ENCODE results near the gene LRRC25. TPM values are rescaled to one million over a fixed set of nuclear protein-coding genes. Genes with fewer than 3 reads are reported as not detected.

Gene LRRC25
- total and polyA plus RNA-seq, 7 donors = 2.2 to 13.3 (median 8.4) TPM

- H3K4me3 ChIP-seq = no peak overlapping the region
- H3K9me3 ChIP-seq = no peaks in the 10 kb centered on the region
- H3K36me3 ChIP-seq = peaks cover 0 to 15% (median 0%) of the 10 kb centered on the region in 4 donors
- H3K4me1 ChIP-seq = peaks cover 0 to 12% (median 3%) of the 10 kb centered on the region in 4 donors
- H3K27ac ChIP-seq = no peak overlapping the region
- WGBS, 2 donors = 41 to 77% methylated on average over 8 of the region's 8 CpGs
- no peak for DNase-seq
- TF ChIP-seq POLR2AphosphoS5 (IDR thresholded peaks at IDR 0.05) (no peak), POLR2A (IDR thresholded peaks at IDR 0.05) (no peak)
- intact Hi-C loops (cut with DNase I) = no loop called here
- no peaks in the 10 kb centered on the region for H3K27me3 ChIP-seq
Observed at GRCh38 chr19:18346091-18346490, 51.3 kb downstream of the LRRC25 start.

- Histone ChIP-seq H3K36me3 (peaks cover 0 to 8% (median 0%) of the 10 kb centered on the region in 4 donors), H3K27ac (no peak overlapping the region), H3K4me1 (peaks cover 0 to 15% (median 6%) of the 10 kb centered on the region in 4 donors), H3K27me3 (no peaks in the 10 kb centered on the region), H3K4me3 (no peak overlapping the region), H3K9me3 (no peaks in the 10 kb centered on the region)
- DNase-seq = no peak
- 88 to 96% methylated on average over 6 of the region's 6 CpGs for WGBS, 2 donors
- intact Hi-C loops (cut with DNase I) = no loop called here
- no peak for TF ChIP-seq EP300 (IDR thresholded peaks at IDR 0.05)
- TF ChIP-seq CTCF (IDR thresholded peaks at IDR 0.05) = no peak
- TF ChIP-seq POLR2AphosphoS5 (IDR thresholded peaks at IDR 0.05) = no peak
- TF ChIP-seq POLR2A (IDR thresholded peaks at IDR 0.05) = no peak
Observed at GRCh38 chr19:18345296-18345695, 52.1 kb downstream of the LRRC25 start.

DNA sequence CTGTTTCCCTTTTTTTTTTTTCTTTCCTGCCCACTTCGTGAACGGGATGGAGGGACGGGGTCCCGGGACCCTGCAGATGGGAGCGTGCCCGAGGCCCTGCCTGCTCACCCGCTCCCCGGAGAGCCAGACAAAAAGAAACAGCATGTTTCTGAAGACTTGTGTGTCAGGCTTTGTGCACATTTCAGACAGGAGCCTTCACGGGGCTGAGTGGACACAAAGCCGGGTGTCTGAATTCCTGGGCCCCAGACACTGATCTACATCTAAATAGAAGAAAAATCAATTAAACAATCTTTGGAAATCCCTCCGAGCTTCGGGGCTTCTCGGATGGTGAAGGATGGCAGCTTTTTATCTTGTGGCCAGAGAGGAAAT is 52.9 kb downstream of the LRRC25 start:
- Histone ChIP-seq H3K9me3 (no peaks in the 10 kb centered on the region), H3K36me3 (peaks cover 0 to 7% (median 0%) of the 10 kb centered on the region in 4 donors), H3K4me3 (no peak overlapping the region), H3K27me3 (no peaks in the 10 kb centered on the region), H3K4me1 (peaks cover 0 to 22% (median 12%) of the 10 kb centered on the region in 4 donors), H3K27ac (peak overlapping the region in 3 of 4 donors; percentile 19 to 39 (median 35))
- DNase-seq = no peak
- 62 to 76% methylated on average over 13 of the region's 13 CpGs for WGBS, 2 donors
- no peak for TF ChIP-seq CTCF (IDR thresholded peaks at IDR 0.05)
- TF ChIP-seq POLR2A (IDR thresholded peaks at IDR 0.05) = no peak
- TF ChIP-seq POLR2AphosphoS5 (IDR thresholded peaks at IDR 0.05) = no peak
- no peak for TF ChIP-seq EP300 (IDR thresholded peaks at IDR 0.05)
- intact Hi-C loops (cut with DNase I) = loop anchor here (5.0 kb wide), 2 partner anchors 67 to 68 kb away; no protein-coding TSS in a partner anchor

DNA sequence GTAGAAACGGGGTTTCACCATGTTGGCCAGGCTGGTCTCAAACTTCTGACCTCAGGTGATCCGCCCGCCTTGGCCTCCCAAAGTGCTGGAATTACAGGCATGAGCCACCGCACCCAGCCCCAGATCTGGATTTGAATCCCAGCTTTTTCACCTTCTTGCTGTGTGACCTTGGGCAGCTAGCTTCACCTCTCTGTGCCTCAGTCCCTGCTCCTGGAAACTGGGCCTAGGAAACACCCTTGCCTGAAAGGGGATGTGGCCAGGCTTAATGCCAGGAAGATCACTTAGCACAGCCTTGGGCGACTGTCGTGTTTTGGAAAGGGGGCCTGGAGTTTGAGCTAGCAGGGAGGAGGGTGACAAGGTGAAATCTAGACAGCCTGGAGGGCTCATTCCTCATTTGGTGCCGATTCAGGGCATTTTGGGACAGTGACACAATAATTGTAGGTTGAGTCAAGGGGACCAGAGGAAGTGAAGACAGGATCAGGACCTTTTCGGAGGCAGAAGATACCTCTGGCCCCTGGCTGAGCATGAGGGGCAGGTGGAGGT is 55.3 kb downstream of the LRRC25 start:
- no peak overlapping the region for H3K4me3 ChIP-seq
- H3K27ac ChIP-seq = peak overlapping the region in 3 of 4 donors; percentile 79 to 89 (median 82)
- intact Hi-C loops (cut with DNase I) = loop anchor here (5.0 kb wide), 2 partner anchors 65 to 70 kb away; no protein-coding TSS in a partner anchor
- no peaks in the 10 kb centered on the region for H3K9me3 ChIP-seq
- no peak for TF ChIP-seq CTCF (IDR thresholded peaks at IDR 0.05)
- TF ChIP-seq POLR2AphosphoS5 (IDR thresholded peaks at IDR 0.05) = no peak
- no peak for TF ChIP-seq EP300 (IDR thresholded peaks at IDR 0.05)
- no peak for TF ChIP-seq POLR2A (IDR thresholded peaks at IDR 0.05)
- H3K36me3 ChIP-seq = peaks cover 0 to 7% (median 0%) of the 10 kb centered on the region in 4 donors
- DNase-seq = no peak
- H3K4me1 ChIP-seq = peaks cover 0 to 22% (median 12%) of the 10 kb centered on the region in 4 donors
- H3K27me3 ChIP-seq = no peaks in the 10 kb centered on the region
- WGBS, 2 donors = 83% methylated on average over 8 of the region's 8 CpGs

Small RNA genes within 50 kb of the gene (small RNA-seq; reads per million reads assigned to genes)
- gene MIR3189 = 0 reads per million in 3 donors

Other genes with a start within 250 kb of the LRRC25 start
- 10 to 100 TPM in 2 of 4 donors, 1 to 10 TPM in 2; 7.8 to 18.0 (median 9.5) TPM for gene PIK3R2, start 244.5 kb downstream of the LRRC25 start, total RNA-seq
- gene PIK3R2, start 244.5 kb downstream of the LRRC25 start, polyA plus RNA-seq = 1 to 10 TPM; 1.8 to 8.7 (median 6.5) TPM
- 10 to 100 TPM in 3 of 4 donors, 1 to 10 TPM in 1; 9.1 to 45.7 (median 44.5) TPM for gene IFI30, start 223.8 kb downstream of the LRRC25 start, total RNA-seq
- 100 to 1,000 TPM in 2 of 3 donors, 10 to 100 TPM in 1; 96.7 to 412 (median 178) TPM for gene IFI30, start 223.8 kb downstream of the LRRC25 start, polyA plus RNA-seq
- 10 to 100 TPM; 15.8 to 37.3 (median 26.2) TPM for gene MPV17L2, start 204.4 kb downstream of the LRRC25 start, total RNA-seq
- gene MPV17L2, start 204.4 kb downstream of the LRRC25 start, polyA plus RNA-seq = 10 to 100 TPM in 2 of 3 donors, 1 to 10 TPM in 1; 9.0 to 26.4 (median 12.0) TPM
- gene RAB3A, start 193.6 kb downstream of the LRRC25 start, total RNA-seq = 1 to 10 TPM in 3 of 4 donors, under 1 TPM in 1; 0.66 to 2.9 (median 2.2) TPM
- gene RAB3A, start 193.6 kb downstream of the LRRC25 start, polyA plus RNA-seq = 1 to 10 TPM; 2.1 to 4.8 (median 4.2) TPM
- gene PDE4C, start 171.2 kb downstream of the LRRC25 start, total RNA-seq = 1 to 10 TPM; 1.8 to 8.6 (median 4.5) TPM
- 1 to 10 TPM in 1 of 3 donors, not detected in 2; 4.0 TPM for gene PDE4C, start 171.2 kb downstream of the LRRC25 start, polyA plus RNA-seq
- gene IQCN, start 123.2 kb downstream of the LRRC25 start, total RNA-seq = 1 to 10 TPM; 1.4 to 5.8 (median 2.9) TPM
- 1 to 10 TPM; 1.2 to 4.4 (median 3.4) TPM for gene IQCN, start 123.2 kb downstream of the LRRC25 start, polyA plus RNA-seq
- gene JUND, start 116.0 kb downstream of the LRRC25 start, total RNA-seq = 100 to 1,000 TPM; 163 to 369 (median 230) TPM
- 100 to 1,000 TPM; 179 to 221 (median 180) TPM for gene JUND, start 116.0 kb downstream of the LRRC25 start, polyA plus RNA-seq
- 100 to 1,000 TPM in 3 of 4 donors, 10 to 100 TPM in 1; 89.1 to 144 (median 119) TPM for gene LSM4, start 74.5 kb downstream of the LRRC25 start, total RNA-seq
- gene LSM4, start 74.5 kb downstream of the LRRC25 start, polyA plus RNA-seq = 100 to 1,000 TPM; 214 to 285 (median 256) TPM
- 10 to 100 TPM; 15.0 to 26.0 (median 16.6) TPM for gene PGPEP1, start 57.0 kb downstream of the LRRC25 start, total RNA-seq
- gene PGPEP1, start 57.0 kb downstream of the LRRC25 start, polyA plus RNA-seq = 10 to 100 TPM; 14.4 to 36.9 (median 31.7) TPM
- 1 to 10 TPM; 1.1 to 7.9 (median 3.9) TPM for gene GDF15, start 11.5 kb downstream of the LRRC25 start, total RNA-seq
- gene GDF15, start 11.5 kb downstream of the LRRC25 start, polyA plus RNA-seq = 10 to 100 TPM in 2 of 3 donors, 1 to 10 TPM in 1; 7.2 to 79.7 (median 24.5) TPM
- gene SSBP4, start 21.8 kb upstream of the LRRC25 start, total RNA-seq = 10 to 100 TPM; 52.4 to 71.4 (median 58.0) TPM
- gene SSBP4, start 21.8 kb upstream of the LRRC25 start, polyA plus RNA-seq = 10 to 100 TPM; 13.9 to 51.4 (median 32.4) TPM
- gene ISYNA1, start 40.5 kb upstream of the LRRC25 start, total RNA-seq = 10 to 100 TPM in 3 of 4 donors, 1 to 10 TPM in 1; 9.1 to 12.8 (median 11.5) TPM
- 10 to 100 TPM in 1 of 3 donors, 1 to 10 TPM in 2; 3.7 to 18.7 (median 4.2) TPM for gene ISYNA1, start 40.5 kb upstream of the LRRC25 start, polyA plus RNA-seq
- gene ELL, start 124.4 kb upstream of the LRRC25 start, total RNA-seq = 10 to 100 TPM in 3 of 4 donors, 1 to 10 TPM in 1; 7.1 to 20.2 (median 11.9) TPM
- 10 to 100 TPM in 1 of 3 donors, 1 to 10 TPM in 2; 6.2 to 14.6 (median 8.4) TPM for gene ELL, start 124.4 kb upstream of the LRRC25 start, polyA plus RNA-seq
- gene FKBP8, start 146.0 kb upstream of the LRRC25 start, total RNA-seq = 100 to 1,000 TPM; 366 to 456 (median 403) TPM
- gene FKBP8, start 146.0 kb upstream of the LRRC25 start, polyA plus RNA-seq = 100 to 1,000 TPM; 200 to 234 (median 232) TPM
- gene KXD1, start 160.2 kb upstream of the LRRC25 start, total RNA-seq = 100 to 1,000 TPM; 107 to 122 (median 120) TPM
- 100 to 1,000 TPM in 1 of 3 donors, 10 to 100 TPM in 2; 84.9 to 118 (median 93.2) TPM for gene KXD1, start 160.2 kb upstream of the LRRC25 start, polyA plus RNA-seq
- gene UBA52, start 174.2 kb upstream of the LRRC25 start, total RNA-seq = 1,000 to 10,000 TPM in 1 of 4 donors, 100 to 1,000 TPM in 3; 450 to 1,088 (median 720) TPM
- 1,000 to 10,000 TPM; 1,029 to 1,720 (median 1,156) TPM for gene UBA52, start 174.2 kb upstream of the LRRC25 start, polyA plus RNA-seq
- gene REX1BD, start 191.2 kb upstream of the LRRC25 start, total RNA-seq = 100 to 1,000 TPM in 1 of 4 donors, 10 to 100 TPM in 3; 70.3 to 101 (median 85.6) TPM
- 10 to 100 TPM; 40.5 to 79.1 (median 63.1) TPM for gene REX1BD, start 191.2 kb upstream of the LRRC25 start, polyA plus RNA-seq
- 10 to 100 TPM in 2 of 4 donors, 1 to 10 TPM in 1, under 1 TPM in 1; 0.82 to 28.8 (median 17.0) TPM for gene CRLF1, start 209.2 kb upstream of the LRRC25 start, total RNA-seq
- gene CRLF1, start 209.2 kb upstream of the LRRC25 start, polyA plus RNA-seq = 1 to 10 TPM in 1 of 3 donors, under 1 TPM in 1, not detected in 1; 0.60 to 6.8 TPM
- gene TMEM59L, start 215.2 kb upstream of the LRRC25 start, total RNA-seq = 1 to 10 TPM in 3 of 4 donors, under 1 TPM in 1; 0.82 to 6.4 (median 4.1) TPM
- 1 to 10 TPM in 1 of 3 donors, not detected in 2; 5.0 TPM for gene TMEM59L, start 215.2 kb upstream of the LRRC25 start, polyA plus RNA-seq
- gene KLHL26, start 239.4 kb upstream of the LRRC25 start, total RNA-seq = 1 to 10 TPM; 3.8 to 8.3 (median 5.9) TPM
- 1 to 10 TPM; 1.6 to 4.8 (median 1.8) TPM for gene KLHL26, start 239.4 kb upstream of the LRRC25 start, polyA plus RNA-seq